ENCODE results near the gene PRUNE1. TPM values are rescaled to one million over a fixed set of nuclear protein-coding genes. Genes with fewer than 3 reads are reported as not detected.

The PRUNE1 gene
- total and polyA plus RNA-seq, 4 donors = 10.5 to 16.8 (median 14.8) TPM

- Histone ChIP-seq H3K9me3 (ENCODE audit: control insufficient read depth, low read length) (no peaks in the 10 kb centered on the region), H3K4me1 (ENCODE audit: control insufficient read depth in 1 of 2, insufficient read depth in 2 of 2, low read length in 2 of 2) (no peaks in the 10 kb centered on the region), H3K4me3 (ENCODE audit: low read length in 2 of 2) (no peak overlapping the region), H3K27me3 (ENCODE audit: control insufficient read depth in 1 of 2, insufficient read depth in 2 of 2, low read length in 1 of 2) (no peaks in the 10 kb centered on the region), H3K27ac (ENCODE audit: low read depth in 1 of 2, low read length in 2 of 2) (no peak overlapping the region), H3K36me3 (ENCODE audit: control insufficient read depth in 1 of 2, insufficient read depth in 2 of 2, low read length in 1 of 2) (no peaks in the 10 kb centered on the region)
- ATAC-seq (ENCODE audit: low FRiP score) (no peak), DNase-seq (no peak)
- 82 to 91% methylated on average over 4 of the region's 4 CpGs for WGBS, 2 donors
- intact Hi-C loops (cut with DNase I) = no loop called here
Observed at GRCh38 chr1:151067185-151067584, 58.9 kb downstream of the PRUNE1 start.

GRCh38 chr1:151069103-151069486 is 60.8 kb downstream of the PRUNE1 start:
- no peaks in the 10 kb centered on the region for H3K27me3 ChIP-seq (ENCODE audit: control insufficient read depth in 1 of 2, insufficient read depth in 2 of 2, low read length in 1 of 2)
- ATAC-seq (ENCODE audit: low FRiP score) = no peak
- WGBS, 2 donors = 85 to 89% methylated on average over 5 of the region's 5 CpGs
- H3K36me3 ChIP-seq (ENCODE audit: control insufficient read depth in 1 of 2, insufficient read depth in 2 of 2, low read length in 1 of 2) = no peaks in the 10 kb centered on the region
- H3K4me3 ChIP-seq (ENCODE audit: low read length in 2 of 2) = no peak overlapping the region
- DNase-seq = no peak
- intact Hi-C loops (cut with DNase I) = no loop called here
- H3K9me3 ChIP-seq (ENCODE audit: control insufficient read depth, low read length) = no peaks in the 10 kb centered on the region
- H3K27ac ChIP-seq (ENCODE audit: low read depth in 1 of 2, low read length in 2 of 2) = no peak overlapping the region
- no peaks in the 10 kb centered on the region for H3K4me1 ChIP-seq (ENCODE audit: control insufficient read depth in 1 of 2, insufficient read depth in 2 of 2, low read length in 2 of 2)

DNA sequence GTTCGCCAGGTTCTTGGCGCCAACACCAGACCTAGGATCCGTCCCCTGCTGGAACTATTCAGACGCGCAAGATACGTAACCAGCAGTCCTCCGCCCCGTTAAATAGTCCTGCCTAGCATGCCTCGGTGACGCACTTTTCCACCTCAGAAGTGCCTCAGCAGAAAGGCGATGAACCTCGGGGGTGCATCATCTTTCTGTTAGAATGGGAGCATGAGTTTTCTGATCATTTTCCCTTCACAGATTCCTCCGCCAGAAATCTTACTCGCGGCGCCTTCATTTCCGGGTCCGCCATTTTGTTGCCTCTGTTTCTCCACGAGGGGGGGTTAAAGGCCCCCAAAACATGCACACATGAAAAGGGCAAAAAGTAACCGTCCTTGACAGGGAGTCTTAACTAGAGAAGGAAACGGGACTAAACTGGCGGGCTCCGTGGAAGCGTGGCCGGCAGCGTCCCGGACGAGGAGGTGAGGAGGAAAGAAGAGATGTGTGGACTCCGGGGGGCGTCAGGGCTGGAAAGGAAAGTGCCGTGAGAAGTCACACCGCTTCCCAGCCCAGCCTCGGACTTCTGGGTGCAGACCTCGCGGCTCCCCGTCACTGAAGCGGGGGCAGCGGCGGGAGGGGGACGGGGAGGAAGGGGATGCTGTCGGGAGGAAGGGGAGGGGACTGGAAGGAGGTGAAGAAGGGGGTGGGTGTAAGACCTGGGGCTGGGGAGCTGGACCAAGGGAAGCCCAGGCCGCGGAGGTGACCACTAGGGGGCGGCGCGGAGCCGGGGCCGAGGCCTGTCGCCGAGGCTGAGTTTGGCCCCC is 62.4 kb downstream of the PRUNE1 start, which contains the start of gene GABPB2:
TSS of gene GABPB2 (plus strand) at position 288 of the 803 bp plus-strand sequence. CDS start 17,429 bp downstream, outside the sequence.
- Histone ChIP-seq H3K27me3 (ENCODE audit: control insufficient read depth in 1 of 2, insufficient read depth in 2 of 2, low read length in 1 of 2) (no peaks in the 10 kb centered on the region), H3K36me3 (ENCODE audit: control insufficient read depth in 1 of 2, insufficient read depth in 2 of 2, low read length in 1 of 2) (no peaks in the 10 kb centered on the region)
- intact Hi-C loops (cut with DNase I) = no loop called here

GRCh38 chr1:151072224-151072623 is 64.0 kb downstream of the PRUNE1 start:
- Histone ChIP-seq H3K4me3 (ENCODE audit: low read length in 2 of 2) (no peak overlapping the region), H3K27me3 (ENCODE audit: control insufficient read depth in 1 of 2, insufficient read depth in 2 of 2, low read length in 1 of 2) (no peaks in the 10 kb centered on the region), H3K9me3 (ENCODE audit: control insufficient read depth, low read length) (no peaks in the 10 kb centered on the region), H3K36me3 (ENCODE audit: control insufficient read depth in 1 of 2, insufficient read depth in 2 of 2, low read length in 1 of 2) (no peaks in the 10 kb centered on the region), H3K27ac (ENCODE audit: low read depth in 1 of 2, low read length in 2 of 2) (no peak overlapping the region), H3K4me1 (ENCODE audit: control insufficient read depth in 1 of 2, insufficient read depth in 2 of 2, low read length in 2 of 2) (no peaks in the 10 kb centered on the region)
- 83 to 84% methylated on average over 13 of the region's 13 CpGs for WGBS, 2 donors
- DNase-seq (no peak), ATAC-seq (ENCODE audit: low FRiP score) (no peak)
- intact Hi-C loops (cut with DNase I) = no loop called here

More for the DNA sequence above, 62.4 kb downstream of the PRUNE1 start, which contains the start of gene GABPB2:
- DNase-seq (peak; percentile 94 to 98), ATAC-seq (ENCODE audit: low FRiP score) (peak; percentile 98)
- 0% methylated on average over 49 to 50 of the region's 50 CpGs for WGBS, 2 donors
- H3K4me1 ChIP-seq (ENCODE audit: control insufficient read depth in 1 of 2, insufficient read depth in 2 of 2, low read length in 2 of 2) = no peaks in the 10 kb centered on the region
- H3K4me3 ChIP-seq (ENCODE audit: low read length in 2 of 2) = peak within 1 kb of the TSS; percentile 61 to 94
- peak within 1 kb of the TSS; percentile 95 to 98 for H3K27ac ChIP-seq (ENCODE audit: low read depth in 1 of 2, low read length in 2 of 2)
- no peaks in the 10 kb centered on the region for H3K9me3 ChIP-seq (ENCODE audit: control insufficient read depth, low read length)

Other genes starting within 250 kb of the PRUNE1 start
- gene CTSS, start 242.7 kb upstream of the PRUNE1 start, total RNA-seq = 100 to 1,000 TPM in 1 of 2 donors, 10 to 100 TPM in 1; 68.2 to 128 TPM
- gene CTSS, start 242.7 kb upstream of the PRUNE1 start, polyA plus RNA-seq = 10 to 100 TPM; 16.8 to 94.4 TPM
- gene CTSK, start 200.2 kb upstream of the PRUNE1 start, total RNA-seq = 100 to 1,000 TPM in 1 of 2 donors, 10 to 100 TPM in 1; 50.0 to 107 TPM
- 100 to 1,000 TPM in 1 of 2 donors, 10 to 100 TPM in 1; 75.0 to 115 TPM for gene CTSK, start 200.2 kb upstream of the PRUNE1 start, polyA plus RNA-seq
- 10 to 100 TPM; 60.1 to 74.0 TPM for gene ARNT, start 131.8 kb upstream of the PRUNE1 start, total RNA-seq
- 10 to 100 TPM; 20.3 to 20.8 TPM for gene ARNT, start 131.8 kb upstream of the PRUNE1 start, polyA plus RNA-seq
- not detected for gene CTXND2, start 121.3 kb upstream of the PRUNE1 start, total RNA-seq
- gene CTXND2, start 121.3 kb upstream of the PRUNE1 start, polyA plus RNA-seq = not detected
- 10 to 100 TPM; 33.5 to 56.2 TPM for gene SETDB1, start 82.1 kb upstream of the PRUNE1 start, total RNA-seq
- 10 to 100 TPM; 14.9 to 27.5 TPM for gene SETDB1, start 82.1 kb upstream of the PRUNE1 start, polyA plus RNA-seq
- gene CERS2, start 33.6 kb upstream of the PRUNE1 start, total RNA-seq = 100 to 1,000 TPM; 140 to 141 TPM
- gene CERS2, start 33.6 kb upstream of the PRUNE1 start, polyA plus RNA-seq = 100 to 1,000 TPM; 106 to 133 TPM
- gene ANXA9, start 26.2 kb upstream of the PRUNE1 start, total RNA-seq = not detected
- under 1 TPM in 1 of 2 donors, not detected in 1; 0.15 TPM for gene ANXA9, start 26.2 kb upstream of the PRUNE1 start, polyA plus RNA-seq
- 10 to 100 TPM; 20.1 to 26.0 TPM for gene MINDY1, start 1.5 kb upstream of the PRUNE1 start, total RNA-seq
- 10 to 100 TPM in 1 of 2 donors, 1 to 10 TPM in 1; 8.9 to 17.7 TPM for gene MINDY1, start 1.5 kb upstream of the PRUNE1 start, polyA plus RNA-seq
- gene BNIPL, start 28.1 kb downstream of the PRUNE1 start, total RNA-seq = under 1 TPM; 0.29 to 0.54 TPM
- under 1 TPM in 1 of 2 donors, not detected in 1; 0.38 TPM for gene BNIPL, start 28.1 kb downstream of the PRUNE1 start, polyA plus RNA-seq
- gene C1orf56, start 39.3 kb downstream of the PRUNE1 start, total RNA-seq = 1 to 10 TPM; 3.0 to 3.8 TPM
- 1 to 10 TPM; 1.8 to 2.6 TPM for gene C1orf56, start 39.3 kb downstream of the PRUNE1 start, polyA plus RNA-seq
- 100 to 1,000 TPM; 102 TPM for gene CDC42SE1, start 51.2 kb downstream of the PRUNE1 start, total RNA-seq
- gene CDC42SE1, start 51.2 kb downstream of the PRUNE1 start, polyA plus RNA-seq = 10 to 100 TPM; 30.1 to 82.4 TPM
- 1 to 10 TPM; 2.4 to 2.5 TPM for gene MLLT11, start 51.9 kb downstream of the PRUNE1 start, total RNA-seq
- gene MLLT11, start 51.9 kb downstream of the PRUNE1 start, polyA plus RNA-seq = 1 to 10 TPM; 4.3 to 6.9 TPM
- gene GABPB2, start 62.3 kb downstream of the PRUNE1 start, total RNA-seq = 10 to 100 TPM; 16.0 to 22.2 TPM
- 10 to 100 TPM in 1 of 2 donors, 1 to 10 TPM in 1; 6.9 to 15.0 TPM for gene GABPB2, start 62.3 kb downstream of the PRUNE1 start, polyA plus RNA-seq
- gene SEMA6C, start 138.2 kb downstream of the PRUNE1 start, total RNA-seq = 10 to 100 TPM in 1 of 2 donors, 1 to 10 TPM in 1; 8.1 to 25.2 TPM
- 10 to 100 TPM in 1 of 2 donors, 1 to 10 TPM in 1; 2.5 to 28.8 TPM for gene SEMA6C, start 138.2 kb downstream of the PRUNE1 start, polyA plus RNA-seq
- gene TNFAIP8L2, start 148.2 kb downstream of the PRUNE1 start, total RNA-seq = 1 to 10 TPM; 4.1 TPM
- gene TNFAIP8L2, start 148.2 kb downstream of the PRUNE1 start, polyA plus RNA-seq = 1 to 10 TPM; 4.1 to 7.1 TPM
- 1 to 10 TPM; 7.3 to 9.6 TPM for gene LYSMD1, start 157.5 kb downstream of the PRUNE1 start, total RNA-seq
- 1 to 10 TPM; 4.4 to 7.5 TPM for gene LYSMD1, start 157.5 kb downstream of the PRUNE1 start, polyA plus RNA-seq
- gene SCNM1, start 157.7 kb downstream of the PRUNE1 start, total RNA-seq = 10 to 100 TPM; 27.3 to 33.8 TPM
- 10 to 100 TPM; 39.3 to 58.4 TPM for gene SCNM1, start 157.7 kb downstream of the PRUNE1 start, polyA plus RNA-seq
- gene TMOD4, start 167.5 kb downstream of the PRUNE1 start, total RNA-seq = under 1 TPM in 1 of 2 donors, not detected in 1; 0.78 TPM
- under 1 TPM in 1 of 2 donors, not detected in 1; 0.69 TPM for gene TMOD4, start 167.5 kb downstream of the PRUNE1 start, polyA plus RNA-seq
- 10 to 100 TPM; 37.1 to 40.8 TPM for gene VPS72, start 181.7 kb downstream of the PRUNE1 start, total RNA-seq
- 10 to 100 TPM; 26.7 to 28.7 TPM for gene VPS72, start 181.7 kb downstream of the PRUNE1 start, polyA plus RNA-seq
- 10 to 100 TPM; 64.0 to 67.6 TPM for gene PIP5K1A, start 190.1 kb downstream of the PRUNE1 start, total RNA-seq
- gene PIP5K1A, start 190.1 kb downstream of the PRUNE1 start, polyA plus RNA-seq = 10 to 100 TPM; 16.5 to 22.7 TPM
- gene PSMD4, start 246.3 kb downstream of the PRUNE1 start, total RNA-seq = 100 to 1,000 TPM; 115 to 118 TPM
- gene PSMD4, start 246.3 kb downstream of the PRUNE1 start, polyA plus RNA-seq = 100 to 1,000 TPM; 144 to 162 TPM